ENCODE measurements around the gene PROB1. TPM values are rescaled to one million over a fixed set of nuclear protein-coding genes. Genes with fewer than 3 reads are reported as not detected.

PROB1 gene
- total RNA-seq, 1 donor from 2014 or later, result 3.6 TPM

DNA sequence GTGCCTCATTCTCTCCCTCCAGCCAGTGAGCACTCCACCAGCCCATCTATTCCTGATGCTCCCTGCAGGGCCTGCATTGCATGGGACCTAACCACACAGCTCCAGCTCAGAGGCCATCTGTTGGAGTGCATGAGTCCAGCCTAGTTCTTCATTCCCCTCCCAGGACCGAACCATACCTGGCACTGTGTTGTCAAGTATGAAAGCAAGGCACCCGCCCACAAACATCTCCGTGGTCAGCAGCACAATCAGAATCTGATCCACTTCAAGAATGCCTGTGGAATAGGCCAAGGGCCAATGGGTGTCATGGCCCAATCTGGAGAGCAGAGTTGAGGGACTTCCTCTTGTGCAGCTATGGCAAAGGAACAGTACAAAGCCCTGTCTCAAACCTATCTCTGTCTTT is 17.7 kb downstream of the PROB1 start:
- H3K27me3 Mint-ChIP-seq, result no peaks in the 10 kb centered on the region
- intact Hi-C loops (cut with micrococcal nuclease), result no loop called here
- H3K27ac Mint-ChIP-seq, result no peak overlapping the region
- peaks cover 9% of the 10 kb centered on the region for H3K4me1 Mint-ChIP-seq
- no peaks in the 10 kb centered on the region for H3K9me3 Mint-ChIP-seq
- CTCF ChIA-PET, result interaction anchor here (0.8 to 1.3 kb wide), 2 partner anchors 15 to 35 kb away, joined by 3 to 7 read pairs; no protein-coding TSS in a partner anchor
- peaks cover 19% of the 10 kb centered on the region for H3K36me3 Mint-ChIP-seq (ENCODE audit: low read depth)
- H3K4me3 Mint-ChIP-seq, result no peak overlapping the region
- TF ChIP-seq, protein P1, sequence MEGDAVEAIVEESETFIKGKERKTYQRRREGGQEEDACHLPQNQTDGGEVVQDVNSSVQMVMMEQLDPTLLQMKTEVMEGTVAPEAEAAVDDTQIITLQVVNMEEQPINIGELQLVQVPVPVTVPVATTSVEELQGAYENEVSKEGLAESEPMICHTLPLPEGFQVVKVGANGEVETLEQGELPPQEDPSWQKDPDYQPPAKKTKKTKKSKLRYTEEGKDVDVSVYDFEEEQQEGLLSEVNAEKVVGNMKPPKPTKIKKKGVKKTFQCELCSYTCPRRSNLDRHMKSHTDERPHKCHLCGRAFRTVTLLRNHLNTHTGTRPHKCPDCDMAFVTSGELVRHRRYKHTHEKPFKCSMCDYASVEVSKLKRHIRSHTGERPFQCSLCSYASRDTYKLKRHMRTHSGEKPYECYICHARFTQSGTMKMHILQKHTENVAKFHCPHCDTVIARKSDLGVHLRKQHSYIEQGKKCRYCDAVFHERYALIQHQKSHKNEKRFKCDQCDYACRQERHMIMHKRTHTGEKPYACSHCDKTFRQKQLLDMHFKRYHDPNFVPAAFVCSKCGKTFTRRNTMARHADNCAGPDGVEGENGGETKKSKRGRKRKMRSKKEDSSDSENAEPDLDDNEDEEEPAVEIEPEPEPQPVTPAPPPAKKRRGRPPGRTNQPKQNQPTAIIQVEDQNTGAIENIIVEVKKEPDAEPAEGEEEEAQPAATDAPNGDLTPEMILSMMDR (IDR thresholded peaks at IDR 0.05), result no peak
- DNase-seq, result no peak
- ATAC-seq (ENCODE audit: low read depth), result no peak
- POLR2A ChIA-PET, result interaction anchor here (0.6 kb wide), 1 partner anchor 625 kb away, joined by 3 read pairs; no protein-coding TSS in a partner anchor

DNA sequence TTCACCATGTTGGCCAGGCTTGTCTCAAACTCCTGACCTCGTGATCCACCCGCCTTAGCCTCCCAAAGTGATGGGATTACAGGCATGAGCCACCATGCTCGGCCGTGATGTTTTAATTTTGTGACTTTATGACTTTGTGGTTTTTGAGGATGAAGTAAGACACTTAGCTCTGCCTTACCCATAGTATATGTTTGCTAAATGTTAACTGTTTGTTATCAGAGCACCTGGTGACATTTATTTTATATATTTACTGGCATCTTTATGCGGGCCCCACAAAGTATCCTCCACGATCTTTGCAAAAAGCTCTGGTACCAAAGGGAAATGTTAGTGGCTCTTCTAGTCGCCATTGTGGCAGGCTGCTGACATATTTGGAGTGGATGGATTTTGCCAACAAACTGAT is 18.5 kb downstream of the PROB1 start:
- ChIA-PET POLR2A (interaction anchor here (0.5 kb wide), 1 partner anchor 34 kb away, joined by 3 read pairs; no protein-coding TSS in a partner anchor), CTCF (no interaction called here)
- H3K4me3 Mint-ChIP-seq, result no peak overlapping the region
- peaks cover 24% of the 10 kb centered on the region for H3K36me3 Mint-ChIP-seq (ENCODE audit: low read depth)
- ATAC-seq (ENCODE audit: low read depth) (no peak), DNase-seq (no peak)
- no peak overlapping the region for H3K27ac Mint-ChIP-seq
- no peaks in the 10 kb centered on the region for H3K9me3 Mint-ChIP-seq
- H3K4me1 Mint-ChIP-seq, result peaks cover 4% of the 10 kb centered on the region
- intact Hi-C loops (cut with micrococcal nuclease), result no loop called here
- TF ChIP-seq, protein P1 (IDR thresholded peaks at IDR 0.05), result no peak
- H3K27me3 Mint-ChIP-seq, result no peaks in the 10 kb centered on the region

DNA sequence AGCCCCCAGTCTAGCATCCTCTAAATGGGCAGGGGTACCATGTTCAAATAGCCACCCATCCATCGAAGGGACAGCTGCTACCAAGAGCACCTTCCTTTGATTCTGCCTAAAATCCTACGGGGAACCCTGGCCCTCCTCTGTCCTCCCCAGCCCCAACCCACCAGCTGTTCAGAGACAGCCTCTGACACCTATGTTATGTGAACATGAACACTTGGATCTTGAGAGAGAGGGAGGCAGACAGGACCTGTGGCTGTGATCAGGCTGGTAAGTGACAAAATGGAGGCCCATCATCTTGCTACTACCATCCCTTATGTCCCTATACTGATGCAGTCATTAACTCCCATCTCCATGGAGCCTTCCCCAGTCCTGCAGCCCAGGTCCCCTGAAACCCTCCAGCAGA is 20.0 kb downstream of the PROB1 start:
- Mint-ChIP-seq H3K4me1 (no peaks in the 10 kb centered on the region), H3K27ac (no peak overlapping the region), H3K9me3 (no peaks in the 10 kb centered on the region), H3K36me3 (ENCODE audit: low read depth) (peaks cover 33% of the 10 kb centered on the region), H3K4me3 (no peak overlapping the region), H3K27me3 (no peaks in the 10 kb centered on the region)
- no peak for DNase-seq
- TF ChIP-seq, protein P1 (IDR thresholded peaks at IDR 0.05), result no peak
- intact Hi-C loops (cut with micrococcal nuclease), result no loop called here
- POLR2A ChIA-PET, result no interaction called here
- no peak for ATAC-seq (ENCODE audit: low read depth)
- CTCF ChIA-PET, result no interaction called here

DNA sequence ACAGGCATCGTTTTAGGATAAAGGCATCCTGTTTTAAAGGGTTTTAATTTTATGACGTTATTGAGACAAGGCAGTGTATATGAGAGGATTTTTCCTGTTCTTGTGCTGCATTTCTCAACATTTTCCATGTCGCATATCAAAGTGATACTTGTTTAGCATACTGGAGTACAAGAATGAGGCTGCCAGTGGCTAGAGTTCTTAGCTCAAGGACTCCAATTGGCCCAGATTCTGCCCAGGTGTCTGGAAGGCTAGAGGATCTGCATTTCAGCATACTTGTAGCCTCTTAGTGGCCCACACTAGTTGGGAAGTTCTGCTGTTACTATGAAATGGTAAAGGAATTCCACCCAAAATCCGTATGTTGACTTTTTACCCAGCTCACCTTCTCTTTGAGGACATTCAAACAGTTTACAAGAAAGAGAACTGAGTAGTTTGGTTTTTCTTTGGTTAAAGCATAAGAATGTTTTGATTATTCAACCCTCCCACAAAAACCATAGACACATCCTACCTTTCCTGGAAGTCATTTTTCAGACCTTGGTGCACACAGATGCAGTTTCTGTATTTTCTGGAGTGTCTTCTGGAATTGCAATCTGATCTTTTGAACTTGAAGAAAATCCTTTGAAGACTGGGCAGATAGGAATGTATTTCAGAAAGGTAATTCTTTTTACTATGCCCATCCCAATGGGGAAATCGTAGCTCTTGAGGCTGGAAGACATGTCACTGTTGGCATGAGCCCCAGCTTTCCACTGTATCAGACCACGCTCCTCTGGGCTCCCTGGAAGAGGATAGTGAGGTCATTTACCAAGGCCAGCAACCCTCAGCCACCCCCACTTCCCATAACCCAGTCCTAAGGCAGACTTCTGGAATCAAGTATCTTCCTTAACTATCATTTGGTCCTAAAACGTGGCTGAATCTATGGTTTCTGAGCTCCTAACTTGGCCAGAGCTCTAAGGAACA is 23.1 kb downstream of the PROB1 start:
- Mint-ChIP-seq H3K9me3 (no peaks in the 10 kb centered on the region), H3K36me3 (ENCODE audit: low read depth) (peaks cover 52% of the 10 kb centered on the region), H3K27me3 (no peaks in the 10 kb centered on the region), H3K27ac (no peak overlapping the region), H3K4me1 (no peaks in the 10 kb centered on the region), H3K4me3 (no peak overlapping the region)
- POLR2A ChIA-PET, result no interaction called here
- CTCF ChIA-PET, result no interaction called here
- ATAC-seq (ENCODE audit: low read depth) (no peak), DNase-seq (no peak)
- TF ChIP-seq, protein P1 (IDR thresholded peaks at IDR 0.05), result no peak
- intact Hi-C loops (cut with micrococcal nuclease), result no loop called here

DNA sequence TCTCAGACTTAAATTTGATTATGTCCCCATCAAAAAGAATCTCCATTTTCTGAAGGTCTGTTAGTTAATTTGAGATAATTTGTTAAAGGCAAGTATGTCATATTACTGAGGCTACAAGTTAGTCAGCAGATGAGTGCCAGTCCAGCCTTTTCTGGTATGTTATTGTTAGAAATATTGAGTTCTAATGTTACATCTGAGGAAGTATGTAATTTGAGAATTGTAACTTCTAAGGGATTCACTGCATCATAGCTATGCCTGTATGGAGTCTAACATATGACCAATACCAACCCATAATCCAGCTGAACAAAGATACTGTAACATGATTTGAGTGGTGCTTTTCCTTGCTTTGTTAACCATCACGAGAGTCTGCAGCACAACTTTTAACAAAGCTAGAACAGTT is 25.7 kb downstream of the PROB1 start:
- TF ChIP-seq, protein P1 (IDR thresholded peaks at IDR 0.05), result no peak
- Mint-ChIP-seq H3K9me3 (no peaks in the 10 kb centered on the region), H3K4me3 (no peak overlapping the region), H3K4me1 (no peaks in the 10 kb centered on the region), H3K27me3 (no peaks in the 10 kb centered on the region), H3K36me3 (ENCODE audit: low read depth) (peaks cover 68% of the 10 kb centered on the region), H3K27ac (no peak overlapping the region)
- CTCF ChIA-PET, result interaction anchor here (1.8 kb wide), 1 partner anchor 19 kb away, joined by 4 read pairs; no protein-coding TSS in a partner anchor
- intact Hi-C loops (cut with micrococcal nuclease), result loop anchor here (2.0 kb wide), 1 partner anchor 18 kb away; no protein-coding TSS in a partner anchor
- no peak for DNase-seq
- POLR2A ChIA-PET, result interaction anchor here (0.6 to 0.7 kb wide), 2 partner anchors 75 to 99 kb away, joined by 3 read pairs; partner anchors contain the start of gene MATR3
- no peak for ATAC-seq (ENCODE audit: low read depth)

All from activated B cell treated with CpG ODN at 0.5 μM for 24 hours (primary cell).